Activated B cell treated with CpG ODN at 0.5 μM for 24 hours (primary cell): ENCODE results near the gene CNMD. TPM values are rescaled to one million over a fixed set of nuclear protein-coding genes. Genes with fewer than 3 reads are reported as not detected.

Experiments used
- ATAC-seq: fragments of 200-7000 bp; cut with Tn5 transposase; one replicate; pipeline ENCODE4 v1.10.0; 2021; ENCODE audit warnings: low read depth, mild to moderate bottlenecking, moderate library complexity
- CTCF ChIA-PET: fragments of 350-600 bp; sonication (Branson Sonifier 250); formaldehyde crosslinking; loops from one replicate; lab custom pipeline; 2021; ENCODE audit warnings: antibody characterized with exemption; lab: Charles Lee
- POLR2A ChIA-PET: fragments of 350-600 bp; sonication (Branson Sonifier 250); formaldehyde crosslinking; loops from one replicate; lab custom pipeline; 2021; ENCODE audit warnings: antibody characterized with exemption; lab: Charles Lee
- DNase-seq: peaks from one replicate; pipeline ENCODE4 v3.0.0; 2022
- H3K27ac Mint-ChIP-seq: one replicate; pipeline ENCODE4 v1.8.0; 2020; ENCODE audit warnings: mixed read lengths
- H3K27me3 Mint-ChIP-seq: one replicate; pipeline ENCODE4 v1.8.0; 2021; ENCODE audit warnings: mixed read lengths
- H3K36me3 Mint-ChIP-seq: one replicate; pipeline ENCODE4 v1.8.0; 2021; ENCODE audit warnings: low read depth, mixed read lengths
- H3K4me1 Mint-ChIP-seq: one replicate; pipeline ENCODE4 v1.8.0; 2021; ENCODE audit warnings: mixed read lengths
- H3K4me3 Mint-ChIP-seq: one replicate; pipeline ENCODE4 v1.8.0; 2020; ENCODE audit warnings: mild to moderate bottlenecking, mixed read lengths
- H3K9me3 Mint-ChIP-seq: one replicate; pipeline ENCODE4 v1.8.0; 2020; ENCODE audit warnings: mixed read lengths
- CTCF ChIP-seq: fragments of 200-600 bp; IDR thresholded peaks from one replicate; pipeline ENCODE4 v1.8.0; 2022; ENCODE audit warnings: antibody characterized with exemption, mild to moderate bottlenecking
- intact Hi-C: fragments of 100-400 bp; cut with micrococcal nuclease; formaldehyde crosslinking; loops from one replicate; pipeline ENCODE4 v1.15.1; 2024
- total RNA-seq: library from RNA; stranded (reverse); gene quantifications from 2 replicates; pipeline ENCODE4 v1.2.3, GENCODE V29; 2022

The CNMD gene
- total RNA-seq, 1 donor from 2014 or later, result not detected

GRCh38 chr13:52779103-52779502 lies 39.5 kb upstream of the CNMD start:
- no peak for ATAC-seq
- Mint-ChIP-seq H3K27ac (no peak overlapping the region), H3K27me3 (peaks cover 2% of the 10 kb centered on the region), H3K4me1 (no peaks in the 10 kb centered on the region), H3K4me3 (no peak overlapping the region), H3K36me3 (no peaks in the 10 kb centered on the region), H3K9me3 (no peaks in the 10 kb centered on the region)
- no peak for TF ChIP-seq CTCF
- ChIA-PET CTCF (no interaction called here), POLR2A (no interaction called here)
- intact Hi-C loops, result no loop called here
- DNase-seq, result no peak

GRCh38 chr13:52776726-52777125 lies 37.1 kb upstream of the CNMD start:
- H3K9me3 Mint-ChIP-seq, result no peaks in the 10 kb centered on the region
- ATAC-seq (no peak), DNase-seq (no peak)
- H3K27ac Mint-ChIP-seq, result no peak overlapping the region
- H3K27me3 Mint-ChIP-seq, result peaks cover 11% of the 10 kb centered on the region
- H3K36me3 Mint-ChIP-seq, result no peaks in the 10 kb centered on the region
- intact Hi-C loops, result no loop called here
- no peak overlapping the region for H3K4me3 Mint-ChIP-seq
- POLR2A ChIA-PET, result no interaction called here
- TF ChIP-seq CTCF, result no peak
- H3K4me1 Mint-ChIP-seq, result no peaks in the 10 kb centered on the region
- CTCF ChIA-PET, result no interaction called here

DNA sequence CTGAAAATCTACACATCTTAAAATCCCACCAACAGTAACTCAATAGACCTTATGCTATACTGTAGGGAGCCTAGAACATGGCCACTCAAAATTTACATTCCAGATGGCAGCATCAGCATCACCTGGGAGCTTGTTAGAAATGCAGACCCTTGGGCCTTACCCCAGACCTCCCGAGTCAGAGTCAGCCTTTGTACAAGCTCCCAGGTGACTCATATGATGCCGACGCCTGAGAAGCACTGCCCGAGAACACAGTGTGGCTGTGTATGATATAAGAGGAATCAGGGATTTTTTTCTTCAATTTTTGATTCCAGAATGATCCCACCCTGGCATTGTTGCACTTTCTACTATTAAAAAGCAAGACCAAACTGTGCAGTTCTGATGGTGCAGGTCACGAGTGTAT lies 35.9 kb upstream of the CNMD start:
- TF ChIP-seq CTCF, result no peak
- intact Hi-C loops, result no loop called here
- Mint-ChIP-seq H3K36me3 (no peaks in the 10 kb centered on the region), H3K27ac (no peak overlapping the region), H3K4me3 (no peak overlapping the region), H3K9me3 (peaks cover 3% of the 10 kb centered on the region), H3K4me1 (no peaks in the 10 kb centered on the region), H3K27me3 (peaks cover 11% of the 10 kb centered on the region)
- DNase-seq (no peak), ATAC-seq (no peak)
- ChIA-PET POLR2A (no interaction called here), CTCF (no interaction called here)

DNA sequence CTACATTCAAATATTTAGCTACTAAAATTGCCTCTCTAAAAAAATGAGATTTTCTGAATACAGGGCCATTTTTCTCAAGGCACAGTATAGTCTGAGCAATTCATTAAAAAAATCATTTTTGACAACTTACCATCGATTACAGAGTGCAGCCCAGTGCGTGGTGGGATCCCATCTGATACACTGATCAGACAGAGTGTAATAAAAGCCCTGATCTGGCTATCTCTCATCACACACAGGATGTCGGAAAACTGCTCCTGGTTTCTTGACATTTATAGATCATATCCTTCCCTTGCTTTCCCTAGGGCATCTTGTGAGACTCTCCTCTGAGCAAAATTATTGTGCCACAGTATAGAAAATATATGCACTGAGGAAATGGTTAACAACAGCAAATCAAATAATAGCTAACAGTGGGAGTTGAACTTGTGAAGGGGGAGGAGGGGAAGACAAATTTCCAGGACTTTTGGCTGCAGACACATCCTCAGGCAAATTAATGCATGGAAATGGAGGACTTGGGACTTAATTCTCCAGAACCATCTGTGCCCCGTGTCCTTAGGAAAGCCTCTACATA lies 28.4 kb upstream of the CNMD start:
- H3K27ac Mint-ChIP-seq, result no peak overlapping the region
- peaks cover 7% of the 10 kb centered on the region for H3K27me3 Mint-ChIP-seq
- no peak overlapping the region for H3K4me3 Mint-ChIP-seq
- peaks cover 3% of the 10 kb centered on the region for H3K9me3 Mint-ChIP-seq
- intact Hi-C loops, result no loop called here
- ChIA-PET CTCF (no interaction called here), POLR2A (no interaction called here)
- DNase-seq (no peak), ATAC-seq (no peak)
- no peak for TF ChIP-seq CTCF
- no peaks in the 10 kb centered on the region for H3K36me3 Mint-ChIP-seq
- no peaks in the 10 kb centered on the region for H3K4me1 Mint-ChIP-seq

- Mint-ChIP-seq H3K9me3 (no peaks in the 10 kb centered on the region), H3K27ac (no peak overlapping the region), H3K27me3 (peaks cover 14% of the 10 kb centered on the region), H3K4me1 (no peaks in the 10 kb centered on the region), H3K4me3 (no peak overlapping the region), H3K36me3 (no peaks in the 10 kb centered on the region)
- no peak for TF ChIP-seq CTCF
- ATAC-seq (no peak), DNase-seq (no peak)
- intact Hi-C loops, result no loop called here
- ChIA-PET CTCF (no interaction called here), POLR2A (no interaction called here)
These were observed 26.2 kb upstream of the CNMD start for GRCh38 chr13:52765611-52766390.
